Fibroblast of the aortic adventitia (primary cell): ENCODE measurements around the gene OR5K4. TPM values are rescaled to one million over a fixed set of nuclear protein-coding genes. Genes with fewer than 3 reads are reported as not detected.
A peak's percentile ranks its signal among the peaks of the same experiment; 100 is the strongest.

Source experiments
- DNase-seq: peaks from one replicate; pipeline ENCODE4 v3.0.0-alpha.2; 2010; ENCODE audit warnings: low read depth
- H3K4me3 ChIP-seq: 2 replicates; pipeline ENCODE4 v1.5.1; 2011; ENCODE audit warnings: low read depth, mild to moderate bottlenecking, control low read depth, low read length, moderate library complexity
- CTCF ChIP-seq: IDR thresholded peaks from 2 replicates; pipeline ENCODE4 v1.5.1; 2011; ENCODE audit warnings: mild to moderate bottlenecking, low read length, control low read depth, inconsistent platforms; ENCODE audit not compliant: insufficient read depth
- total RNA-seq: library from RNA; depleted of rRNA; stranded (reverse); fragments of >200 nt; gene quantifications from 2 replicates; pipeline ENCODE4 v1.2.3, GENCODE V29; 2012; ENCODE audit warnings: low replicate concordance

The OR5K4 gene
- total RNA-seq, 1 donor: not detected

GRCh38 chr3:98326945-98327344 lies 26.7 kb upstream of the OR5K4 start:
- no peak for DNase-seq
- H3K4me3 ChIP-seq: no peak overlapping the region
- no peak for TF ChIP-seq CTCF

GRCh38 chr3:98328933-98329332 lies 24.7 kb upstream of the OR5K4 start:
- TF ChIP-seq CTCF: no peak
- no peak overlapping the region for H3K4me3 ChIP-seq
- no peak for DNase-seq

- DNase-seq: peak; percentile 63
- TF ChIP-seq CTCF: peak; percentile 79
- H3K4me3 ChIP-seq: no peak overlapping the region
Observed at GRCh38 chr3:98329392-98330124, 24.1 kb upstream of the OR5K4 start.

- TF ChIP-seq CTCF: no peak
- DNase-seq: no peak
- no peak overlapping the region for H3K4me3 ChIP-seq
Observed at GRCh38 chr3:98331329-98331728, 22.3 kb upstream of the OR5K4 start.

GRCh38 chr3:98333989-98334606 lies 19.6 kb upstream of the OR5K4 start:
- no peak overlapping the region for H3K4me3 ChIP-seq
- TF ChIP-seq CTCF: no peak
- DNase-seq: no peak

GRCh38 chr3:98339031-98339430 lies 14.6 kb upstream of the OR5K4 start:
- DNase-seq: no peak
- no peak overlapping the region for H3K4me3 ChIP-seq
- no peak for TF ChIP-seq CTCF
